Sigmoid colon (tissue), 7 donors: ENCODE results near the gene DNAAF5. TPM values are rescaled to one million over a fixed set of nuclear protein-coding genes. Genes with fewer than 3 reads are reported as not detected.
"Not testable (repeated sequence)": the region's sequence is repeated elsewhere in the genome, so short reads cannot be mapped to it uniquely, and the experiment has no call there.

ENCODE experiments used
- DNase-seq: peaks from one replicate; pipeline ENCODE4 v3.0.0-alpha.2; 2019
- H3K27ac ChIP-seq, 4 donors: fragments of 200-600 bp; sonication (generic); one replicate each; pipeline ENCODE4 v1.5.1; 2016 to 2019; ENCODE audit warnings: mild to moderate bottlenecking in 1 of 4
- H3K27me3 ChIP-seq, 3 donors: fragments of 200-600 bp; sonication (generic); one replicate each; pipeline ENCODE4 v1.5.1; 2019; ENCODE audit warnings: mild to moderate bottlenecking in 1 of 3
- H3K36me3 ChIP-seq, 4 donors: fragments of 200-600 bp; sonication (generic); one replicate each; pipeline ENCODE4 v1.5.1; 2016 to 2019
- H3K4me1 ChIP-seq, 4 donors: fragments of 200-600 bp; sonication (generic); one replicate each; pipeline ENCODE4 v1.5.1; 2017 to 2019
- H3K4me3 ChIP-seq, 4 donors: fragments of 200-600 bp; sonication (generic); one replicate each; pipeline ENCODE4 v1.5.1; 2017 to 2019; ENCODE audit warnings: mild to moderate bottlenecking in 2 of 4, moderate library complexity in 1 of 4
- H3K9me3 ChIP-seq, 4 donors: fragments of 200-600 bp in 3 of 4; sonication (generic) in 3 of 4; one replicate each; pipeline versions ENCODE4 v1.5.1 to v1.6.1; 2013 to 2019
- EP300 ChIP-seq, 4 donors: sonication (generic); formaldehyde crosslinking; IDR thresholded peaks; one replicate each; pipeline ENCODE4 v1.6.1; 2017; ENCODE audit warnings: antibody characterized with exemption in 4 of 4
- POLR2A ChIP-seq, 2 donors: fragments of 450-650 bp; IDR thresholded peaks; one replicate each; pipeline ENCODE4 v1.6.1; 2016; ENCODE audit warnings: antibody characterized with exemption in 2 of 2, mild to moderate bottlenecking in 2 of 2, moderate library complexity in 2 of 2
- POLR2AphosphoS5 ChIP-seq, 4 donors: sonication (generic); formaldehyde crosslinking; IDR thresholded peaks; one replicate each; pipeline ENCODE4 v1.6.1; 2017; ENCODE audit warnings: antibody characterized with exemption in 4 of 4
- WGBS, 2 donors: extraction: QIAGEN DNeasy Blood & Tissue Kit; methylation state at CpG; one replicate each; pipeline ENCODE4 v1.1.7; 2013; 5-methylcytosine and 5-hydroxymethylcytosine counted together
- intact Hi-C: fragments of 100-400 bp; cut with DNase I; formaldehyde crosslinking; loops from one replicate; pipeline ENCODE4 v1.15.1; 2023
- polyA plus RNA-seq, 3 donors: library from polyadenylated mRNA; stranded (reverse); fragments of 200-250 nt; gene quantifications; one replicate each; pipeline ENCODE4 v1.2.3, GENCODE V29; 2013
- total RNA-seq, 4 donors: library from RNA; depleted of rRNA; stranded (reverse); fragments of >200 nt; gene quantifications; one replicate each; pipeline ENCODE4 v1.1.0, GENCODE V29; 2016
- TF ChIP-seq, protein P1 (sequence below), 4 experiments: fragments of 450-650 bp in 3 of 4; fragments of 200-600 bp in 1 of 4; IDR thresholded peaks; one replicate each; pipeline ENCODE4 v1.5.1; 2016 to 2019; ENCODE audit warnings: antibody characterized with exemption in 4 of 4, mild to moderate bottlenecking in 3 of 4, moderate library complexity in 2 of 4
- donor health status: healthy with polysubstance abuse.
- donor health status: Bipolar disorder and iron deficiency.
- donor health status: healthy.

The DNAAF5 gene
- total and polyA plus RNA-seq, 7 donors = 7.8 to 25.4 (median 14.5) TPM

DNA sequence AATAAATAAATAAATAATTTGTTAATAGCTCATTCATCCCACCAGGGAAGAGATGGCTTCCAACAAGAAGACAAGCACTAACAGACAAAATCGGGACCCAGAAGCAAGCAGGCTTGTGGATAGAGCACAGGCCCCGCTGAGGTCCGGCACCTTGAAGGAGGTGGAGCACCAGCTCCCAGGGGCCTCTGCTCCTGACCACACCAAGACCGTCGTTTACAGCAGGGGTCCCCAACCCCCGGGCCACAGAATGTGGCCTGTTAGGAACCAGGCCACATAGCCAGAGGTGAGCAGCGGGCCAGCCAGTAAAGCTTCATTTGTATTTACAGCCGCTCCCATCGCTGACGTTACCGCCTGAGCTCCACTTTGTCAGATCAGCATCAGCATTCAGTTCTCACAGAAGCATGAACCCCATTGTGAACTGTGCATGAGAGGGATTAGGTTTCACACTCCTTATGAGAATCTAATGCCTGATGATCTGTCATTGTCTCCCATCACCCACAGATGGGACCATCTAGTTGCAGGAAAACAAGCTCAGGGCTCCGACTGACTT lies 72.5 kb downstream of the DNAAF5 start:
- Histone ChIP-seq H3K9me3 (no peaks in the 10 kb centered on the region), H3K4me1 (peaks cover 0 to 36% (median 31%) of the 10 kb centered on the region in 4 donors), H3K27me3 (no peaks in the 10 kb centered on the region), H3K27ac (peak overlapping the region in 2 of 4 donors; percentile 71 to 76), H3K36me3 (no peaks in the 10 kb centered on the region), H3K4me3 (no peak overlapping the region)
- 82 to 96% methylated on average over 12 of the region's 12 CpGs for WGBS, 2 donors
- TF ChIP-seq, protein P1, sequence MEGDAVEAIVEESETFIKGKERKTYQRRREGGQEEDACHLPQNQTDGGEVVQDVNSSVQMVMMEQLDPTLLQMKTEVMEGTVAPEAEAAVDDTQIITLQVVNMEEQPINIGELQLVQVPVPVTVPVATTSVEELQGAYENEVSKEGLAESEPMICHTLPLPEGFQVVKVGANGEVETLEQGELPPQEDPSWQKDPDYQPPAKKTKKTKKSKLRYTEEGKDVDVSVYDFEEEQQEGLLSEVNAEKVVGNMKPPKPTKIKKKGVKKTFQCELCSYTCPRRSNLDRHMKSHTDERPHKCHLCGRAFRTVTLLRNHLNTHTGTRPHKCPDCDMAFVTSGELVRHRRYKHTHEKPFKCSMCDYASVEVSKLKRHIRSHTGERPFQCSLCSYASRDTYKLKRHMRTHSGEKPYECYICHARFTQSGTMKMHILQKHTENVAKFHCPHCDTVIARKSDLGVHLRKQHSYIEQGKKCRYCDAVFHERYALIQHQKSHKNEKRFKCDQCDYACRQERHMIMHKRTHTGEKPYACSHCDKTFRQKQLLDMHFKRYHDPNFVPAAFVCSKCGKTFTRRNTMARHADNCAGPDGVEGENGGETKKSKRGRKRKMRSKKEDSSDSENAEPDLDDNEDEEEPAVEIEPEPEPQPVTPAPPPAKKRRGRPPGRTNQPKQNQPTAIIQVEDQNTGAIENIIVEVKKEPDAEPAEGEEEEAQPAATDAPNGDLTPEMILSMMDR (IDR thresholded peaks at IDR 0.05) = no peak
- TF ChIP-seq EP300 (IDR thresholded peaks at IDR 0.05) (no peak), POLR2A (IDR thresholded peaks at IDR 0.05) (no peak), POLR2AphosphoS5 (IDR thresholded peaks at IDR 0.05) (no peak)
- intact Hi-C loops = no loop called here
- DNase-seq = no peak

GRCh38 chr7:800692-801091 lies 74.2 kb downstream of the DNAAF5 start:
- 90 to 93% methylated on average over 7 of the region's 7 CpGs for WGBS, 2 donors
- peak overlapping the region; percentile 24 to 78 (median 74) for H3K27ac ChIP-seq
- no peaks in the 10 kb centered on the region for H3K9me3 ChIP-seq
- TF ChIP-seq EP300 (IDR thresholded peaks at IDR 0.05) (no peak), POLR2AphosphoS5 (IDR thresholded peaks at IDR 0.05) (no peak), POLR2A (IDR thresholded peaks at IDR 0.05) (no peak)
- TF ChIP-seq, protein P1 (IDR thresholded peaks at IDR 0.05) = no peak
- H3K4me3 ChIP-seq = no peak overlapping the region
- no peaks in the 10 kb centered on the region for H3K36me3 ChIP-seq
- peaks cover 0 to 36% (median 31%) of the 10 kb centered on the region in 4 donors for H3K4me1 ChIP-seq
- DNase-seq = no peak
- no peaks in the 10 kb centered on the region for H3K27me3 ChIP-seq
- intact Hi-C loops = no loop called here

- H3K4me1 ChIP-seq = peaks cover 0 to 36% (median 31%) of the 10 kb centered on the region in 4 donors
- H3K27ac ChIP-seq = peak overlapping the region; percentile 64 to 78 (median 74)
- H3K9me3 ChIP-seq, H3K27me3 ChIP-seq, DNase-seq, H3K36me3 ChIP-seq, H3K4me3 ChIP-seq, intact Hi-C loops: not testable (repeated sequence)
- WGBS, 2 donors = 61 to 75% methylated on average over 6 of the region's 6 CpGs
Observed at GRCh38 chr7:801351-801750, 74.9 kb downstream of the DNAAF5 start.

GRCh38 chr7:801940-802381 lies 75.5 kb downstream of the DNAAF5 start:
- peak overlapping the region in 3 of 4 donors; percentile 20 to 41 (median 31) for H3K4me3 ChIP-seq
- peak overlapping the region; percentile 64 to 78 (median 74) for H3K27ac ChIP-seq
- H3K36me3 ChIP-seq = no peaks in the 10 kb centered on the region
- WGBS, 2 donors = 20 to 56% methylated on average over 19 of the region's 19 CpGs
- H3K9me3 ChIP-seq = no peaks in the 10 kb centered on the region
- no peak for TF ChIP-seq EP300 (IDR thresholded peaks at IDR 0.05)
- TF ChIP-seq POLR2AphosphoS5 (IDR thresholded peaks at IDR 0.05) = peak in 3 of 4 donors; percentile 16 to 30 (median 18)
- no peaks in the 10 kb centered on the region for H3K27me3 ChIP-seq
- intact Hi-C loops = no loop called here
- peak; percentile 88 for DNase-seq
- peaks cover 0 to 35% (median 31%) of the 10 kb centered on the region in 4 donors for H3K4me1 ChIP-seq

- H3K27me3 ChIP-seq = no peaks in the 10 kb centered on the region
- 81 to 82% methylated on average over 18 of the region's 18 CpGs for whole genome bisulfite sequencing, 2 donors
- intact Hi-C loops = no loop called here
Observed at GRCh38 chr7:802500-803242, 76.2 kb downstream of the DNAAF5 start.

More at GRCh38 chr7:802500-803242, 76.2 kb downstream of the DNAAF5 start:
- peak overlapping the region in 3 of 4 donors; percentile 20 to 41 (median 31) for H3K4me3 ChIP-seq
- H3K36me3 ChIP-seq = no peaks in the 10 kb centered on the region
- H3K4me1 ChIP-seq = peaks cover 0 to 32% (median 29%) of the 10 kb centered on the region in 4 donors
- TF ChIP-seq POLR2AphosphoS5 (IDR thresholded peaks at IDR 0.05) = no peak
- TF ChIP-seq POLR2A (IDR thresholded peaks at IDR 0.05) = no peak
- TF ChIP-seq EP300 (IDR thresholded peaks at IDR 0.05) = no peak
- TF ChIP-seq, protein P1 (IDR thresholded peaks at IDR 0.05) = no peak
- H3K27ac ChIP-seq = peak overlapping the region; percentile 64 to 78 (median 74)
- H3K9me3 ChIP-seq = no peaks in the 10 kb centered on the region
- no peak for DNase-seq
